GM13976 (cell line): Measurements from ENCODE around the gene TANK.

Experiments used
- DNase-seq: peaks from one replicate; pipeline ENCODE4 v3.0.0; 2012; ENCODE audit warnings: low spot score
- in situ Hi-C: fragments of 300-500 bp; cut with MboI; formaldehyde crosslinking; loops from one replicate; pipeline ENCODE4 v1.12.0; 2022; ENCODE audit warnings: low sequenced_read_pairs, mixed read lengths, inconsistent platforms; ENCODE audit not compliant: unreplicated experiment
- TF ChIP-seq, protein P1 (sequence below): IDR thresholded peaks from 2 replicates; pipeline ENCODE4 v1.5.1; 2012; ENCODE audit warnings: borderline replicate concordance, mild to moderate bottlenecking; ENCODE audit not compliant: insufficient read depth; ENCODE audit errors: extremely low read depth, missing control alignments, control extremely low read depth

The TANK gene

DNA sequence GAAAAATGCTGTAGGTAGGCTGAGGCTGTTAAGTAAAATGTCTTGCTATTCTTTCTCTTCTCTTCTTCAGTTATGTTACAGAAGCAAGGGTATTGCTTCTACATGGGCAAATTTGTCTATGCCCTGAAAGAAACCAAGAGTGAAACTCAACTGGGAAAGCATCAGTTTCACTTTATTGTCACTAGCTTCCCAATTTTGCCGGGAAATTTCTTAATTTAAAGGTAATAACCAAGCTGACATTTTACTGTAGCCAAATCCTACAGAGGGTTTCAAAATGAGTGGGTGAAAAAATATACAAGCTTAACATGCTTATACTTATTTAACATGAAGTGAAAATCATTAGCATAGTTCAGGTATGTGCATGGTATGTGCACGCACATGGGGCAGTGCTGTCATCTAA, 3.2 kb downstream of the TANK start:
- in situ Hi-C loops, result no loop called here
- no peak for DNase-seq
- TF ChIP-seq, protein P1, sequence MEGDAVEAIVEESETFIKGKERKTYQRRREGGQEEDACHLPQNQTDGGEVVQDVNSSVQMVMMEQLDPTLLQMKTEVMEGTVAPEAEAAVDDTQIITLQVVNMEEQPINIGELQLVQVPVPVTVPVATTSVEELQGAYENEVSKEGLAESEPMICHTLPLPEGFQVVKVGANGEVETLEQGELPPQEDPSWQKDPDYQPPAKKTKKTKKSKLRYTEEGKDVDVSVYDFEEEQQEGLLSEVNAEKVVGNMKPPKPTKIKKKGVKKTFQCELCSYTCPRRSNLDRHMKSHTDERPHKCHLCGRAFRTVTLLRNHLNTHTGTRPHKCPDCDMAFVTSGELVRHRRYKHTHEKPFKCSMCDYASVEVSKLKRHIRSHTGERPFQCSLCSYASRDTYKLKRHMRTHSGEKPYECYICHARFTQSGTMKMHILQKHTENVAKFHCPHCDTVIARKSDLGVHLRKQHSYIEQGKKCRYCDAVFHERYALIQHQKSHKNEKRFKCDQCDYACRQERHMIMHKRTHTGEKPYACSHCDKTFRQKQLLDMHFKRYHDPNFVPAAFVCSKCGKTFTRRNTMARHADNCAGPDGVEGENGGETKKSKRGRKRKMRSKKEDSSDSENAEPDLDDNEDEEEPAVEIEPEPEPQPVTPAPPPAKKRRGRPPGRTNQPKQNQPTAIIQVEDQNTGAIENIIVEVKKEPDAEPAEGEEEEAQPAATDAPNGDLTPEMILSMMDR, result no peak

DNA sequence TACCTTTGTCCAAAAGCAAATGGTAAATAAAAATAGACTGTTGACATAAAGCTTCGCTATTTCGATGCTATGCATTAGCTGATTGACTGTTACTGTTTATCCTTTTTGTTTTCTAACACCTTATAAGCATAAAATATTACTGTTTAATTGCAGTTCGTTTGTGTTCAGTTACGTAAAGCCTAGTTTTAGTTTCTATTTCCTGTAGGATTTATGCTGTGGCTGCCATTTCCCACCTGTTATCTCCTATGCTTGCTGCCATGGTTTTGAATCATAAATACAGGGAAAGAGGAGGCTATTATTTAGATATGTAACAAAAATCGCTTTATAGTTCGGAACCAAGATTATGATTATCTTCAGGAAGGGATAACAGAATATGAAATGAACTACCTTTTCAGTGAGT, 3.9 kb downstream of the TANK start:
- TF ChIP-seq, protein P1, result no peak
- no peak for DNase-seq
- in situ Hi-C loops, result no loop called here

DNA sequence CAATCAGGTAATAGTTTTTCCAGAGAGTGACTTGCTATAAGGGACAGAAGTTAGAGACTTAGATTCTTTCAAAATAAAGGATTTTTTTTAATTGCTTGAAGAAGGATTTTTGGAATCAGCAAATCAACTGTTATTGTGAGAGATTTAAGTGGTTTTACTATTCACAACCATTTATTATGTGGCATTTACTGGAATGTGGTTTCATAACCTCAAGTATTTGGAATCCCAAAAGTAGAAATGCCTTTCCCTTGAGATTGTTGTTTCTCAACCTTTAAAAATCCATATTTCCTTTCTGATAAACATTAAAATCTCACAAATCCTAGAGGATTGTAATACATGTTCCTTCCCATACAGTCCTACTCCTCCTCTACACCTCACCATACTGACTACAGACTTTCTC, 5.0 kb downstream of the TANK start:
- in situ Hi-C loops, result no loop called here
- no peak for DNase-seq
- TF ChIP-seq, protein P1, result no peak

DNA sequence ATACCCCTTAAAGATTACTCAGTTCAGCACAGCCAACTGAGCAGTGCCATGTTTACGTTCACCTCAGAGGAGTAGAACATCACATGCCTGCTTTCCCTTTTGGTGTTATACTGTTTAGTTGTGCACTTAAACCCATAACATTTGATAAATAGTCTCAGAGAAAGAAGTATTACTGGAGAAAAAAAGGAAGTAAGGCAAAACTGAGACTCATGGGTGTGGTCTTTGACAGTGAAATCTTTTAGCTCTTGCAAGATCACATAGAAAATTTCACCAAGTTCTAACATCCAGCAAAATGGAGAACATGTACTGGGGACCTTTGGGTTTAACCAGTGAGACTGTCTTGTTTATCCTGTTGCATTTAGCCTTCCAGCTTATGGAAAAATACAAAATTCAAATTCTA, 5.6 kb downstream of the TANK start:
- no peak for DNase-seq
- in situ Hi-C loops, result no loop called here
- TF ChIP-seq, protein P1, result no peak

DNA sequence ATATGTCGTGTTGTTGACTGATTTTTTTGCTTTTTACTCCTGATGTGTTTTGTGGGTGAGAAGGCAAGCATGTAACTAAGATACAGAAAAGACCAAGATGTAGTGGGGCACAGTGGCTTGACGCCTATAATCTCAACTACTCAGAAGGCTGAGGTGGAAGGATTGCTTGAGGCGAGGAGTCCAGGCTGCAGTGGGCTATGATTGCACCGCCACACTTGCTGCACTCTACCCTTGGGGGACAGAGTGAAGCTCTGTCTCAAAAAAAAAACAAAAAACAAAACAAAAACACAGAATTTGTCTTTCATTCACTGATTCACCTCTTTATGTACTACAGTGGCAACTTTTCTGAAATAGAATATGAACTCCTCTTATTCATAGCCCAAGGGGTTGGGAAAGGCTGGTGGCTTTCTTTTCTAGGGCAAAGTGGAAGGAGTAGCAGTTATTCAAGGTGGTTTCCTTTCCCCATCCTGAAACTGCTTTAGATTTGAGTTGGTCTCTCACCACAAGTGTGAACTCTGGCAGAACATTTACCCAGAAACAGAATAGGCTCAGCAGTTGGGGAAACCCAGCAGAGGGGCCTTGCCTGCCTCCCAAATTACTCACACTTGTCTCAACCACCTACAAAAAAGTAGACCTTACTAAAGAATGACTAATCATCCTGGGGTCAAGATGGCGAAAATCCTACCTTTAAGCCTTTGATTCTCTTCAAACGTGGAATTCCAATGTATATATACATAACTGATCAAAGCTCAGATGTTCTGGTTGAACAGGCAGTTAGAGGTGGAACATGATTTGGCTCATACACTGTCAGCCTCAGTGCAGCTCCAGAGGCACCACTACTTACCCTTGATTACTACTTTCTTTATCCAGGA, 6.5 kb downstream of the TANK start:
- TF ChIP-seq, protein P1, result no peak
- peak; percentile 50 for DNase-seq
- in situ Hi-C loops, result no loop called here

DNA sequence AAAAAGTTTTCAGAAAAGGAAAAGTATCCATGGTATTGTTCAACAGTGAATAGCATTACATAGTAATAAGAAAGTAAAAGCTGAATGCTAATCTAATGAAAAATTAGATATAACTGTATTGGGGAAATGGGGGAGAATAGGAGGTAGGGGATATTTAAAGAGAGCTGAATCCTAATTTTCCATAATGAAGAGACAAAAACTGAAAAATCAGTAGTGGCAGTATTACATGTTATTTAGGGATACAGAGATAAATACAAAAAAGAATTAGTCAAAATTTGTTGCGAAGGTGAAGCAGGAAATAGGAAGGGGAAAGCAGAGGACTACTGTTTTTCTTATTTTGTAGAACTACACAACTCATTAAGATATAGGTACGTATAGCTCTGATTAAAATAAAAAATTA, 9.1 kb downstream of the TANK start:
- TF ChIP-seq, protein P1, result no peak
- in situ Hi-C loops, result no loop called here
- no peak for DNase-seq

DNA sequence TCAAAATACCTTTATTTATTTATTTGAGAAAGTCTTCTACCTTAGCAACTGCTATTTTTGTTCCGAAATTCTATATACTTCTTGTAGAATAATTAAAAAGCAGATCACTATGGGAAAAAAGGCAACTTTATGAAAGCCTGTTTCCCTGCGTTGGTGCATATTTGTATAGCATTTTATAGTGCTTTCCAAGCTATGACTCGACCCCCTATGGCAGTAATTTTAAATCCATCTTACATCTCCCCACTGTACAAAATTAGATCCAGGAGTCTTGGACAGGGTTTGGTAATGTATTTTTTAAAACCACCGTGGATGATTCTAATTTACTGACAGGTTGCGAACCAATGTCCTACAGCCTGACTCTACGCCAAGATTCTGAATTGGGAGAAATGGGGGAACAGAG, 10.1 kb downstream of the TANK start:
- in situ Hi-C loops, result no loop called here
- TF ChIP-seq, protein P1, result no peak

More for the DNA sequence above, 10.1 kb downstream of the TANK start:
- DNase-seq, result no peak
